Measurements from ENCODE around the gene TARP.

Gene TARP

GRCh38 chr7:38322461-38322860 is 49.0 kb upstream of the TARP start:
- H3K9me3 ChIP-seq (ENCODE audit: low read length), result no peaks in the 10 kb centered on the region
- H3K4me2 ChIP-seq (ENCODE audit: low read length), result no peak overlapping the region
- H3K9ac ChIP-seq (ENCODE audit: low read length), result no peak overlapping the region
- no peaks in the 10 kb centered on the region for H3K9me2 ChIP-seq (ENCODE audit: insufficient read depth, low read length)
- H3K79me2 ChIP-seq (replicated peaks; ENCODE audit: insufficient read depth, low read length), result no peaks in the 10 kb centered on the region
- no peak overlapping the region for H3K4me3 ChIP-seq (ENCODE audit: low read length)
- no peaks in the 10 kb centered on the region for H3K27me3 ChIP-seq (ENCODE audit: insufficient read depth, low read depth, low read length)
- H3K36me3 ChIP-seq (ENCODE audit: insufficient read depth, low read length), result no peaks in the 10 kb centered on the region
- no peaks in the 10 kb centered on the region for H4K20me1 ChIP-seq (ENCODE audit: insufficient read depth)
- no peak overlapping the region for H3K27ac ChIP-seq (ENCODE audit: low read length)
- no peak overlapping the region for H2AFZ ChIP-seq (ENCODE audit: low read depth, low read length)
- H3F3A ChIP-seq (ENCODE audit: insufficient read depth, low read length, poor library complexity, severe bottlenecking), result no peaks in the 10 kb centered on the region
- TF ChIP-seq TAF1 (IDR thresholded peaks at IDR 0.05; ENCODE audit: low read depth) (no peak), CTCF (IDR thresholded peaks at IDR 0.05; ENCODE audit: poor library complexity, severe bottlenecking) (no peak)

- Histone ChIP-seq H4K20me1 (ENCODE audit: insufficient read depth) (no peaks in the 10 kb centered on the region), H3K36me3 (ENCODE audit: insufficient read depth, low read length) (no peaks in the 10 kb centered on the region), H3K27me3 (ENCODE audit: insufficient read depth, low read depth, low read length) (no peaks in the 10 kb centered on the region), H3K4me3 (ENCODE audit: low read length) (no peak overlapping the region), H3K9me2 (ENCODE audit: insufficient read depth, low read length) (no peaks in the 10 kb centered on the region), H3K9me3 (ENCODE audit: low read length) (no peaks in the 10 kb centered on the region), H3F3A (ENCODE audit: insufficient read depth, low read length, poor library complexity, severe bottlenecking) (no peaks in the 10 kb centered on the region), H3K9ac (ENCODE audit: low read length) (no peak overlapping the region), H3K4me2 (ENCODE audit: low read length) (no peak overlapping the region), H3K27ac (ENCODE audit: low read length) (no peak overlapping the region), H3K79me2 (replicated peaks; ENCODE audit: insufficient read depth, low read length) (no peaks in the 10 kb centered on the region), H2AFZ (ENCODE audit: low read depth, low read length) (no peak overlapping the region)
- TF ChIP-seq EP300 (conservative IDR thresholded peaks at IDR 0.05; ENCODE audit: poor library complexity, severe bottlenecking) (no peak), SMC3 (conservative IDR thresholded peaks at IDR 0.05; ENCODE audit: poor library complexity) (no peak), EZH2 (IDR thresholded peaks at IDR 0.05; ENCODE audit: borderline replicate concordance, insufficient read depth, low read length, poor library complexity, severe bottlenecking) (no peak), REST (IDR thresholded peaks at IDR 0.05; ENCODE audit: borderline replicate concordance) (no peak), CTCF (IDR thresholded peaks at IDR 0.05; ENCODE audit: poor library complexity, severe bottlenecking) (no peak), POLR2AphosphoS5 (IDR thresholded peaks at IDR 0.05) (no peak), RAD21 (conservative IDR thresholded peaks at IDR 0.05) (no peak), MXI1 (conservative IDR thresholded peaks at IDR 0.05; ENCODE audit: poor library complexity, severe bottlenecking) (no peak)
Observed at GRCh38 chr7:38321967-38322366, 48.5 kb upstream of the TARP start.

All from neural cell (in vitro differentiated cells).